ENCODE measurements around the gene PANK2. TPM values are rescaled to one million over a fixed set of nuclear protein-coding genes. Genes with fewer than 3 reads are reported as not detected.
"Not testable (repeated sequence)": the region's sequence is repeated elsewhere in the genome, so short reads cannot be mapped to it uniquely, and the experiment has no call there.

PANK2 gene
- total RNA-seq, 6 donors from 2014 or later = 34.3 to 58.7 (median 50.4) TPM

DNA sequence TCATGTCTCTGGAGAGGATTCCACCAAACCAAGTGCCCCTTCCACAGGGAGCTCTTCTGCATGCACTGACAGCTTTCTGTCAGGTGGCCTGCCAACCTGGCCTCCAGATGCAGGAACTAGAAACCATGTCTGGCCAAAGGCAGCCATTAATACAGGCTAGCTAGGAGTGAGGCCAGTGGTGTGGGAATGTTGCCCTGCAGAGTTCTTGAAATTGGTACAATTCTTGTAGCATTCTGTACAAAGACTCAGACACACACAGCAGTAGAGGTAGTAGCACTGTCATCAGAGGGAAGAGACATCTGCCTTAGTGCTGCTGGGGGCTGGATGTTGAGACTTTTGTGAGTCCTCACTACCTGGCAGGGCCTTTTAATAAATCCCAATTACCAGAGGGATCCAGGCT, 77.4 kb downstream of the PANK2 start:
- ATAC-seq (ENCODE audit: low FRiP score in 2 of 2) (no peak), DNase-seq (no peak)
- no peaks in the 10 kb centered on the region for H3K4me1 ChIP-seq
- H3K36me3 ChIP-seq = peaks cover 0 to 3% (median 0%) of the 10 kb centered on the region in 4 donors
- TF ChIP-seq EP300 (IDR thresholded peaks at IDR 0.05) (no peak), POLR2AphosphoS5 (IDR thresholded peaks at IDR 0.05) (no peak), POLR2A (IDR thresholded peaks at IDR 0.05) (no peak)
- TF ChIP-seq, protein P1, sequence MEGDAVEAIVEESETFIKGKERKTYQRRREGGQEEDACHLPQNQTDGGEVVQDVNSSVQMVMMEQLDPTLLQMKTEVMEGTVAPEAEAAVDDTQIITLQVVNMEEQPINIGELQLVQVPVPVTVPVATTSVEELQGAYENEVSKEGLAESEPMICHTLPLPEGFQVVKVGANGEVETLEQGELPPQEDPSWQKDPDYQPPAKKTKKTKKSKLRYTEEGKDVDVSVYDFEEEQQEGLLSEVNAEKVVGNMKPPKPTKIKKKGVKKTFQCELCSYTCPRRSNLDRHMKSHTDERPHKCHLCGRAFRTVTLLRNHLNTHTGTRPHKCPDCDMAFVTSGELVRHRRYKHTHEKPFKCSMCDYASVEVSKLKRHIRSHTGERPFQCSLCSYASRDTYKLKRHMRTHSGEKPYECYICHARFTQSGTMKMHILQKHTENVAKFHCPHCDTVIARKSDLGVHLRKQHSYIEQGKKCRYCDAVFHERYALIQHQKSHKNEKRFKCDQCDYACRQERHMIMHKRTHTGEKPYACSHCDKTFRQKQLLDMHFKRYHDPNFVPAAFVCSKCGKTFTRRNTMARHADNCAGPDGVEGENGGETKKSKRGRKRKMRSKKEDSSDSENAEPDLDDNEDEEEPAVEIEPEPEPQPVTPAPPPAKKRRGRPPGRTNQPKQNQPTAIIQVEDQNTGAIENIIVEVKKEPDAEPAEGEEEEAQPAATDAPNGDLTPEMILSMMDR (IDR thresholded peaks at IDR 0.05) = no peak
- no peak overlapping the region for H3K4me3 ChIP-seq
- H3K27ac ChIP-seq = no peak overlapping the region
- H3K9me3 ChIP-seq = no peaks in the 10 kb centered on the region
- H3K27me3 ChIP-seq = no peaks in the 10 kb centered on the region

GRCh38 chr20:3970016-3970415, 80.8 kb downstream of the PANK2 start:
- DNase-seq (no peak), ATAC-seq (ENCODE audit: low FRiP score in 2 of 2) (no peak)
- H3K4me1 ChIP-seq = no peaks in the 10 kb centered on the region
- 93 to 98% methylated on average over 5 of the region's 5 CpGs for whole genome bisulfite sequencing, 2 donors
- no peaks in the 10 kb centered on the region for H3K9me3 ChIP-seq
- H3K27me3 ChIP-seq = no peaks in the 10 kb centered on the region
- H3K4me3 ChIP-seq = no peak overlapping the region
- TF ChIP-seq POLR2AphosphoS5 (IDR thresholded peaks at IDR 0.05) = no peak
- TF ChIP-seq, protein P1 (IDR thresholded peaks at IDR 0.05) = no peak
- TF ChIP-seq POLR2A (IDR thresholded peaks at IDR 0.05) = no peak
- no peak overlapping the region for H3K27ac ChIP-seq
- no peaks in the 10 kb centered on the region for H3K36me3 ChIP-seq

DNA sequence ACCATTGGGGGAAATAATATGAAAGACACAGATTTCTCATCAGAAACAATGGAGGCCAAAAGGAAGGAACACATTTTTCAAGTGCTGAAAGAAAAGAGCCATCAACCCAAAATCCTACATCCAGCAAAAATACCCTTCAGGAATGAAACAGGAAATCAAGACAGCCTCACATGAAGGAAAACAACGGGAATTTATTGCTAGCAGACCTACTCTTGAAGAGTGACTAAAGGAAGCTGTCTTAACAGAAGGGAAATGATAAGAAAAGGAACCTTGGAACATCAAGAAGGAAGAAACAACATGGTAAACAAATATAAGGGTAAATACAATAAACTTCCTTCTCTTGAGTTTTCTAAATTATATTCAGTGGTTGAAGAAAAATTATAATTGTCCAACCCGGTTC, 82.0 kb downstream of the PANK2 start:
- H3K27me3 ChIP-seq = no peaks in the 10 kb centered on the region
- H3K4me3 ChIP-seq = no peak overlapping the region
- H3K27ac ChIP-seq = no peak overlapping the region
- 56 to 57% methylated on average over 2 of the region's 2 CpGs for WGBS, 2 donors
- no peaks in the 10 kb centered on the region for H3K4me1 ChIP-seq
- H3K36me3 ChIP-seq = no peaks in the 10 kb centered on the region
- TF ChIP-seq, protein P1 (IDR thresholded peaks at IDR 0.05) = no peak
- TF ChIP-seq POLR2AphosphoS5 (IDR thresholded peaks at IDR 0.05) (no peak), EP300 (IDR thresholded peaks at IDR 0.05) (no peak), POLR2A (IDR thresholded peaks at IDR 0.05) (no peak)
- ATAC-seq (ENCODE audit: low FRiP score in 2 of 2) (no peak), DNase-seq (no peak)
- H3K9me3 ChIP-seq = no peaks in the 10 kb centered on the region

DNA sequence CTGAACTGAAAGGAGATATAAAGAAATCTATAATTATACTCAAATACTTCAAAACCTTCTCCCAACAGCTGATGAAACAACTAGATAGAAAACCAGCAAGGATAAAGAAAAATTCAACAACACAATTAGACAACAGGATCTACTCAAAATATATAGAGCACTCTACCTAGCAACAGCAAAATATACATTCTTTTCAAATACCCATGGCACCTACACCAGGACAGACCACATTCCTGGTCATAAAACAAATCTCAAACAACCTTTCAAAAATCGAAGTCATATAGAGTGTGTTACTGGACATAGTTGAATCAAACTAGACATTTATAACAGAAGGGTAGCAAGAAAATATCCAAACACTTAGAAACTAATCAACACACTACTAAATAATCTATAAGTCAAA, 83.0 kb downstream of the PANK2 start:
- DNase-seq = no peak
- 87 to 95% methylated on average over 1 of the region's 1 CpG for WGBS, 2 donors
- H3K27ac ChIP-seq = no peak overlapping the region
- no peaks in the 10 kb centered on the region for H3K9me3 ChIP-seq
- H3K36me3 ChIP-seq = no peaks in the 10 kb centered on the region
- no peaks in the 10 kb centered on the region for H3K27me3 ChIP-seq
- peaks cover 0 to 4% (median 0%) of the 10 kb centered on the region in 4 donors for H3K4me1 ChIP-seq
- no peak for TF ChIP-seq EP300 (IDR thresholded peaks at IDR 0.05)
- TF ChIP-seq POLR2AphosphoS5 (IDR thresholded peaks at IDR 0.05) = no peak
- TF ChIP-seq, protein P1 (IDR thresholded peaks at IDR 0.05) = no peak
- no peak for TF ChIP-seq POLR2A (IDR thresholded peaks at IDR 0.05)
- ATAC-seq (ENCODE audit: low FRiP score in 2 of 2) = no peak
- H3K4me3 ChIP-seq = no peak overlapping the region

GRCh38 chr20:3972631-3973030, 83.4 kb downstream of the PANK2 start:
- not testable (repeated sequence) for H3K4me3 ChIP-seq, H3K27me3 ChIP-seq, H3K27ac ChIP-seq

More at GRCh38 chr20:3972631-3973030, 83.4 kb downstream of the PANK2 start:
- ATAC-seq (ENCODE audit: low FRiP score in 2 of 2); H3K36me3 ChIP-seq; H3K9me3 ChIP-seq; H3K4me1 ChIP-seq: not testable (repeated sequence)
- WGBS, 2 donors = 97 to 98% methylated on average over 20 of the region's 20 CpGs
- peak in 1 of 2 donors; percentile 30 for DNase-seq

Measured in upper lobe of left lung (tissue), 6 donors.